SU-DHL-6 (cell line): Measurements from ENCODE around the gene STUB1.

ENCODE experiments used
- CTCF ChIP-seq: fragments of 200-600 bp; sonication (generic); IDR thresholded peaks from one replicate; pipeline ENCODE4 v1.5.1; 2017; ENCODE audit warnings: antibody characterized with exemption, mild to moderate bottlenecking, low read length, moderate library complexity; ENCODE audit not compliant: insufficient read depth, poor library complexity, severe bottlenecking
- EZH2phosphoT487 ChIP-seq: fragments of 200-600 bp; sonication (generic), shearing (Covaris generic); conservative IDR thresholded peaks from 2 replicates; pipeline ENCODE4 v1.6.1; 2018; ENCODE audit warnings: mild to moderate bottlenecking, antibody characterized with exemption, low read length, moderate library complexity, mixed read lengths

GRCh38 chr16:711548-712320 is 31.5 kb downstream of the STUB1 start:
- peak; percentile 85 for TF ChIP-seq CTCF
- TF ChIP-seq EZH2phosphoT487, result no peak
